Activated T-cell treated with anti-CD3 and anti-CD28 coated beads, Interleukin-2, amount 50 U/mL, for 72 hours (primary cell): ENCODE data around the gene NRG3. TPM values are rescaled to one million over a fixed set of nuclear protein-coding genes. Genes with fewer than 3 reads are reported as not detected.
"Not testable (repeated sequence)": the region's sequence is repeated elsewhere in the genome, so short reads cannot be mapped to it uniquely, and the experiment has no call there.

Experiments
- ATAC-seq, 2 donors: fragments of 150-1000 bp; cut with Tn5 transposase; replicated peaks in 1 of 2; 2 replicates each; pipeline ENCODE4 v1.10.0; 2021; ENCODE audit warnings: moderate library complexity in 2 of 2, mild to moderate bottlenecking in 1 of 2
- DNase-seq, 2 donors: peaks; one replicate each; pipeline ENCODE4 v3.0.0; 2021 to 2022; ENCODE audit warnings: mixed read lengths in 1 of 2
- H3K27ac Mint-ChIP-seq: one replicate; pipeline ENCODE4 v1.8.0; 2022; ENCODE audit warnings: mild to moderate bottlenecking, moderate library complexity, mixed read lengths
- H3K27me3 Mint-ChIP-seq: one replicate; pipeline ENCODE4 v1.8.0; 2022; ENCODE audit warnings: low read depth, mixed read lengths
- H3K36me3 Mint-ChIP-seq, 2 donors: one replicate each; pipeline ENCODE4 v1.8.0; 2022; ENCODE audit warnings: mixed read lengths in 2 of 2, mild to moderate bottlenecking in 1 of 2; ENCODE audit not compliant: insufficient read depth in 2 of 2
- H3K4me1 Mint-ChIP-seq: one replicate; pipeline ENCODE4 v1.8.0; 2022; ENCODE audit warnings: low read depth, mixed read lengths
- H3K4me3 Mint-ChIP-seq, 2 donors: one replicate each; pipeline ENCODE4 v1.8.0; 2022; ENCODE audit warnings: mild to moderate bottlenecking in 2 of 2, mixed read lengths in 2 of 2, moderate library complexity in 2 of 2
- H3K9me3 Mint-ChIP-seq, 2 donors: one replicate each; pipeline ENCODE4 v1.8.0; 2022; ENCODE audit warnings: mixed read lengths in 2 of 2
- total RNA-seq, 2 donors: library from RNA; stranded (reverse); gene quantifications; one replicate each; pipeline ENCODE4 v1.2.3, GENCODE V29; 2022

The NRG3 gene
- total RNA-seq, 2 donors from 2014 or later = not detected

GRCh38 chr10:82661701-82662100, 786.7 kb downstream of the NRG3 start:
- H3K4me3 Mint-ChIP-seq = no peak overlapping the region
- H3K27ac Mint-ChIP-seq = no peak overlapping the region
- no peak for DNase-seq
- no peaks in the 10 kb centered on the region for H3K36me3 Mint-ChIP-seq
- peaks cover 0 to 3% of the 10 kb centered on the region in 2 donors for H3K9me3 Mint-ChIP-seq
- no peaks in the 10 kb centered on the region for H3K27me3 Mint-ChIP-seq
- no peaks in the 10 kb centered on the region for H3K4me1 Mint-ChIP-seq
- no peak for ATAC-seq

- no peak overlapping the region for H3K4me3 Mint-ChIP-seq
- no peak for DNase-seq
- no peak overlapping the region for H3K27ac Mint-ChIP-seq
- peaks cover 6 to 8% of the 10 kb centered on the region in 2 donors for H3K9me3 Mint-ChIP-seq
- H3K27me3 Mint-ChIP-seq = no peaks in the 10 kb centered on the region
- no peak for ATAC-seq
- H3K36me3 Mint-ChIP-seq = no peaks in the 10 kb centered on the region
- H3K4me1 Mint-ChIP-seq = no peaks in the 10 kb centered on the region
Measured at GRCh38 chr10:82668221-82668895, 793.4 kb downstream of the NRG3 start.

- H3K4me3 Mint-ChIP-seq = no peak overlapping the region
- no peaks in the 10 kb centered on the region for H3K27me3 Mint-ChIP-seq
- H3K9me3 Mint-ChIP-seq = peaks cover 13 to 16% of the 10 kb centered on the region in 2 donors
- DNase-seq = no peak
- H3K36me3 Mint-ChIP-seq = no peaks in the 10 kb centered on the region
- no peak overlapping the region for H3K27ac Mint-ChIP-seq
- no peak for ATAC-seq
- no peaks in the 10 kb centered on the region for H3K4me1 Mint-ChIP-seq
Measured at GRCh38 chr10:82674036-82674435, 799.0 kb downstream of the NRG3 start.

GRCh38 chr10:82677932-82678331, 802.9 kb downstream of the NRG3 start:
- ATAC-seq, H3K36me3 Mint-ChIP-seq, H3K4me3 Mint-ChIP-seq, DNase-seq, H3K4me1 Mint-ChIP-seq, H3K27ac Mint-ChIP-seq, H3K27me3 Mint-ChIP-seq: not testable (repeated sequence)
- H3K9me3 Mint-ChIP-seq = peaks cover 7 to 12% of the 10 kb centered on the region in 2 donors

GRCh38 chr10:82678451-82678850, 803.5 kb downstream of the NRG3 start:
- not testable (repeated sequence) for H3K27me3 Mint-ChIP-seq, H3K4me1 Mint-ChIP-seq, H3K27ac Mint-ChIP-seq, ATAC-seq, H3K36me3 Mint-ChIP-seq, H3K4me3 Mint-ChIP-seq, DNase-seq
- peaks cover 7 to 12% of the 10 kb centered on the region in 2 donors for H3K9me3 Mint-ChIP-seq

DNA sequence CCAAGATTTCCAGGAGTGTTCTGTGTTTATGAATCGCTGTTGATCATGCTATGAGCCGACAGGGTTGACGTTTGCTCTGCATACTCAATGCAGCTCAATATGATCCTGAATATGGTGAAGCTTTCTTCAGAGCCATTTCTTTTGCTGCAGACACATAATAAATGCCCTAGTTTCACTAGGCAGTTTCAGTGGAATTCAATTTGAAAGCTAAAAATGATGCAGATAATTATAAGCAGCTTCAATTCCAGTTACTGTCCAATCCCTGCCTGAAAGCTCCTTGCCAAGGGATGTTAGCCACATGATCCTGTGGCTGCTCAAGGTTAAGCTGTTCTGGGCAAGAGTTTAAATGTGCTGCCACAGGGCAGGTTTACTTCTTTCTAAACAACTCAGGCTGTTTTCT, 805.6 kb downstream of the NRG3 start:
- Mint-ChIP-seq H3K4me1 (no peaks in the 10 kb centered on the region), H3K36me3 (no peaks in the 10 kb centered on the region), H3K27ac (no peak overlapping the region), H3K27me3 (no peaks in the 10 kb centered on the region), H3K4me3 (no peak overlapping the region), H3K9me3 (peaks cover 4 to 8% of the 10 kb centered on the region in 2 donors)
- DNase-seq (no peak), ATAC-seq (no peak)

DNA sequence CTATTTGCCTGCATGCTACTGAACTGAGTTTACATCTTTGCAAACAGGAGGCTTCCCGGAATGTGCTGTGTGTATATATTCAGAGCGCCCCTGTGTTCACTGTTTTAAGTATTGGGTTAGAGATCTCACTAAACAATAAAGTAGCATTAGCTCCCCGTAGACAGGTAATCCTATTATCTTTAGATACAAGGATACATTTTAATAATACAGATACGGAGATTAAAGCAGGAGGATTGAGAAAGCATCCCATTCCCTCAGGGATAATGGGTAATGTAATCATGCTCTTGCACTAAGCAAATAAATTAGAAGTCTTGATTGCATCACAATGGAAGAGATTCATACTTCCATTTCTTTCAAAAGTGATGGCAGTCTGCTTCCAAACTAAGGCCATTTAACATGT, 809.0 kb downstream of the NRG3 start:
- no peaks in the 10 kb centered on the region for H3K27me3 Mint-ChIP-seq
- H3K27ac Mint-ChIP-seq = no peak overlapping the region
- H3K4me3 Mint-ChIP-seq = no peak overlapping the region
- no peaks in the 10 kb centered on the region for H3K36me3 Mint-ChIP-seq
- peaks cover 2% of the 10 kb centered on the region in 2 donors for H3K9me3 Mint-ChIP-seq
- DNase-seq (no peak), ATAC-seq (no peak)
- H3K4me1 Mint-ChIP-seq = no peaks in the 10 kb centered on the region

- Mint-ChIP-seq H3K4me3 (no peak overlapping the region), H3K4me1 (no peaks in the 10 kb centered on the region), H3K27me3 (no peaks in the 10 kb centered on the region), H3K36me3 (no peaks in the 10 kb centered on the region), H3K9me3 (peaks cover 2% of the 10 kb centered on the region in 2 donors), H3K27ac (no peak overlapping the region)
- no peak for ATAC-seq
- no peak for DNase-seq
Measured at GRCh38 chr10:82685087-82685486, 810.1 kb downstream of the NRG3 start.

- Mint-ChIP-seq H3K27me3 (no peaks in the 10 kb centered on the region), H3K9me3 (peaks cover 0 to 7% of the 10 kb centered on the region in 2 donors), H3K27ac (no peak overlapping the region), H3K4me3 (no peak overlapping the region), H3K36me3 (no peaks in the 10 kb centered on the region), H3K4me1 (no peaks in the 10 kb centered on the region)
- no peak for ATAC-seq
- DNase-seq = no peak
Measured at GRCh38 chr10:82691211-82691610, 816.2 kb downstream of the NRG3 start.

GRCh38 chr10:82692458-82692857, 817.5 kb downstream of the NRG3 start:
- ATAC-seq (no peak), DNase-seq (no peak)
- Mint-ChIP-seq H3K9me3 (peaks cover 3 to 7% of the 10 kb centered on the region in 2 donors), H3K4me1 (no peaks in the 10 kb centered on the region), H3K36me3 (no peaks in the 10 kb centered on the region), H3K4me3 (no peak overlapping the region), H3K27me3 (no peaks in the 10 kb centered on the region), H3K27ac (no peak overlapping the region)

- Mint-ChIP-seq H3K36me3 (no peaks in the 10 kb centered on the region), H3K27ac (no peak overlapping the region), H3K9me3 (peaks cover 10 to 11% of the 10 kb centered on the region in 2 donors), H3K27me3 (no peaks in the 10 kb centered on the region), H3K4me3 (no peak overlapping the region), H3K4me1 (no peaks in the 10 kb centered on the region)
- DNase-seq (no peak), ATAC-seq (no peak)
Measured at GRCh38 chr10:82721831-82722230, 846.8 kb downstream of the NRG3 start.

DNA sequence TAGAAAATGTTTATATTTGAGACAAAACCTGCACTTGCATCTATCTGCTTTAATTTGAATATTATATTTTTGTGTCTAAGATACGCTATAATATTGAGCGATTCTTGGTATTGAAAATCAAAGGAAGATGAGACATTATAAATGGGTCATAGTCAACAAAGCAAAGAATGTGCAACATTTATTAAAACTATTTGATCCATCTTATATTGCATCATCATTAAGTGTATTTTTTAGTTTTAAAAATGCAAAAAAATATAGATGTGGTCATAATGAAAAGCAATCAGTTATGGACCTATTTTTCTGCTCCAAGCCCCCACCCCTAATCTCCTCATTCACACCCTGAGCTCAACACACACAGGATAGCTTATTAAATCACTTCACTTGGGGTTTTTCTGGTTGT, 847.3 kb downstream of the NRG3 start:
- H3K9me3 Mint-ChIP-seq = peaks cover 10 to 11% of the 10 kb centered on the region in 2 donors
- H3K27me3 Mint-ChIP-seq = no peaks in the 10 kb centered on the region
- no peak overlapping the region for H3K4me3 Mint-ChIP-seq
- ATAC-seq (no peak), DNase-seq (no peak)
- no peaks in the 10 kb centered on the region for H3K36me3 Mint-ChIP-seq
- H3K27ac Mint-ChIP-seq = no peak overlapping the region
- H3K4me1 Mint-ChIP-seq = no peaks in the 10 kb centered on the region

DNA sequence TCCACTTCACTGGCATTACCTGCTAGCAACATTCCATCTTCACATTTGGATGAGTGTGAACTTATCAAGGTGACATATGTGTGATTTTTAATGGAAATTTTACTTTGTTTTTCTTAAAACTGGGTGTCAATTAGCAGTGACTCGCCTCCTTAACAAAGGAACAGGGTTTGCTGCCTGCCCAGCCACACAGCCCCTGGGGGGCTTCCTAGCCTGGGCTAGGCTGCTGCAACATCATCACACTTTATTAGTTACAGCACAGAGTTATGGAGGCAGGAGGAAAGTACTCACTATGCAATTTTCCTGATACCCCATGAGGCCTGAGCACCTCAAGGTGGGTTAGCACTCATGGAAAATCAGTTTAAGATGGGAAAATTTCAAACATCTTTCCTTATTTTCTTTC, 861.3 kb downstream of the NRG3 start:
- no peak overlapping the region for H3K4me3 Mint-ChIP-seq
- ATAC-seq (no peak), DNase-seq (no peak)
- H3K27ac Mint-ChIP-seq = no peak overlapping the region
- no peaks in the 10 kb centered on the region for H3K36me3 Mint-ChIP-seq
- H3K27me3 Mint-ChIP-seq = no peaks in the 10 kb centered on the region
- H3K9me3 Mint-ChIP-seq = peaks cover 3 to 6% of the 10 kb centered on the region in 2 donors
- no peaks in the 10 kb centered on the region for H3K4me1 Mint-ChIP-seq

- H3K27ac Mint-ChIP-seq = no peak overlapping the region
- peaks cover 5 to 8% of the 10 kb centered on the region in 2 donors for H3K9me3 Mint-ChIP-seq
- DNase-seq (no peak), ATAC-seq (no peak)
- H3K4me1 Mint-ChIP-seq = no peaks in the 10 kb centered on the region
- H3K4me3 Mint-ChIP-seq = no peak overlapping the region
- H3K27me3 Mint-ChIP-seq = no peaks in the 10 kb centered on the region
- H3K36me3 Mint-ChIP-seq = no peaks in the 10 kb centered on the region
Measured at GRCh38 chr10:82737549-82737948, 862.6 kb downstream of the NRG3 start.
